Measurements from ENCODE around the gene TM7SF3.

DNA sequence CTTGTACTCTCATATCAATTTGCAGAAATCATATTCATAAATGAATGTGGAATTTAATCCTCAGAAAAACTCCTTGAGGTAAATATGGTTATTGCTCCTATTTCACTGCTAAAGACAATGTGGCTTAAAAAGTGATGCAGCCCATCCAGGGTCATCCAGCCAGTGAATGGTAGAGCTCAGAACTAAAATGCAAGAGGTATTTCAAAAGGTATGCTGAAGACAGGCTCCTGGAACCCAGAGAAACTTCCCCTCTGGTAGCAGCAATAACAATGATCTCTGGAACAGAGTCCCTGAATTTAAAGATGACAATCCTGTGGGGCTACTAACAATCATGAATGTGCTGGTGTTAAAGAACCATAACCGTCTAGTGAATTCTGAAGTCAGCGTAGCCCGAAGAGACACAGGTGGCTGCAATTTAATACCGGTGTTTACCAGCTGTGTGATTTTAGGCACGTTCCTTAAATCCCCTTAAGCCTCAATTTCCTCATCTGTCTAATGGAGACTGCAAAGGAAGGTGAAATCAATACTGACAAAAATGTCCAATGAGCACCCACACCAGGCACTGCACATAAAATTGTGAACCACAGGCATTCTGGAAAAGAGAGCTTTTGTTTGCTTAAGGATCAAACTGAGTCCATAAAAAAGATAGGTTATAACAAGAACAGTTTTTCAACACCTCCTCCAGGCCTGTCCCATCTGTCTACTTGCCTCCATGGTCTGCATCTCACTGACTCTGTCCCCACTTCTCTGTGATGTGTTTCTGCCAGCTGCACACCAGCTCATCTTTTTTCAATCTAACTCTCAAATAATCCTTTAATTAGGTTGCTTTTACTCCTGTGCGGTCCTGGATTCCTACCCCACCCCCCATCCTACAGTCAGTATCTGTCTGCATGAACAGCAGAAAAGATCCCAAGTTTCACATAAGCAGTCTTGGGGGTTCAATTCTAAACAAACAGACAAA, 10.5 kb downstream of the TM7SF3 start:
- TF ChIP-seq POLR2A (IDR thresholded peaks at IDR 0.05) = no peak
- TF ChIP-seq CTCF (IDR thresholded peaks at IDR 0.05) = no peak
